Naive thymus-derived CD8-positive, alpha-beta T cell (primary cell): ENCODE results near the gene GAL3ST2. TPM values are rescaled to one million over a fixed set of nuclear protein-coding genes. Genes with fewer than 3 reads are reported as not detected.

Source experiments
- ATAC-seq, 2 donors: fragments of 150-1000 bp; cut with Tn5 transposase in 1 of 2; sonication (Bioruptor Pico), chemical (Tn5 transposase) in 1 of 2; 1 replicate in 1 of 2; 2 replicates in 1 of 2; pipeline ENCODE4 v1.10.0; 2021; ENCODE audit warnings: mild to moderate bottlenecking in 2 of 2, moderate library complexity in 2 of 2
- POLR2A ChIA-PET: fragments of 350-600 bp; sonication (Branson Sonifier 250); formaldehyde crosslinking; loops from one replicate; lab custom pipeline; 2021; ENCODE audit warnings: antibody characterized with exemption; lab: Charles Lee
- DNase-seq, 10 donors: peaks; one replicate each; pipeline versions ENCODE4 v3.0.0 to v3.0.0-alpha.2; 2020 to 2022
- H3K27ac Mint-ChIP-seq, 10 donors: one replicate each; pipeline ENCODE4 v1.8.0; 2020 to 2022; ENCODE audit warnings: mild to moderate bottlenecking in 10 of 10, mixed read lengths in 10 of 10, moderate library complexity in 4 of 10, inconsistent platforms in 1 of 10
- H3K27me3 Mint-ChIP-seq, 5 donors: one replicate each; pipeline ENCODE4 v1.8.0; 2021 to 2022; ENCODE audit warnings: mixed read lengths in 5 of 5
- H3K36me3 Mint-ChIP-seq, 3 donors: one replicate each; pipeline ENCODE4 v1.8.0; 2020 to 2022; ENCODE audit warnings: mixed read lengths in 3 of 3, mild to moderate bottlenecking in 2 of 3, inconsistent platforms in 1 of 3
- H3K4me1 Mint-ChIP-seq, 4 donors: one replicate each; pipeline ENCODE4 v1.8.0; 2021 to 2022; ENCODE audit warnings: mixed read lengths in 4 of 4
- H3K4me3 Mint-ChIP-seq, 10 donors: one replicate each; pipeline ENCODE4 v1.8.0; 2020 to 2022; ENCODE audit warnings: mild to moderate bottlenecking in 10 of 10, mixed read lengths in 10 of 10, moderate library complexity in 6 of 10, inconsistent platforms in 1 of 10
- H3K9me3 Mint-ChIP-seq, 9 donors: one replicate each; pipeline ENCODE4 v1.8.0; 2020 to 2022; ENCODE audit warnings: mixed read lengths in 9 of 9, mild to moderate bottlenecking in 3 of 9, inconsistent platforms in 1 of 9, moderate library complexity in 1 of 9
- polyA plus RNA-seq, 3 donors: library from polyadenylated mRNA; unstranded; fragments of 300-500 nt; fragmentation: Illumina TruSeq; gene quantifications; one replicate each; pipeline ENCODE4 v1.2.3, GENCODE V29; 2021
- total RNA-seq, 8 experiments: library from RNA in 2 of 8; stranded (reverse) in 2 of 8; gene quantifications; one replicate each; pipeline ENCODE4 v1.2.3 and lab custom pipeline; 2021 to 2026

GAL3ST2 gene
- total and polyA plus RNA-seq, 5 experiments from 2014 or later = not detected

DNA sequence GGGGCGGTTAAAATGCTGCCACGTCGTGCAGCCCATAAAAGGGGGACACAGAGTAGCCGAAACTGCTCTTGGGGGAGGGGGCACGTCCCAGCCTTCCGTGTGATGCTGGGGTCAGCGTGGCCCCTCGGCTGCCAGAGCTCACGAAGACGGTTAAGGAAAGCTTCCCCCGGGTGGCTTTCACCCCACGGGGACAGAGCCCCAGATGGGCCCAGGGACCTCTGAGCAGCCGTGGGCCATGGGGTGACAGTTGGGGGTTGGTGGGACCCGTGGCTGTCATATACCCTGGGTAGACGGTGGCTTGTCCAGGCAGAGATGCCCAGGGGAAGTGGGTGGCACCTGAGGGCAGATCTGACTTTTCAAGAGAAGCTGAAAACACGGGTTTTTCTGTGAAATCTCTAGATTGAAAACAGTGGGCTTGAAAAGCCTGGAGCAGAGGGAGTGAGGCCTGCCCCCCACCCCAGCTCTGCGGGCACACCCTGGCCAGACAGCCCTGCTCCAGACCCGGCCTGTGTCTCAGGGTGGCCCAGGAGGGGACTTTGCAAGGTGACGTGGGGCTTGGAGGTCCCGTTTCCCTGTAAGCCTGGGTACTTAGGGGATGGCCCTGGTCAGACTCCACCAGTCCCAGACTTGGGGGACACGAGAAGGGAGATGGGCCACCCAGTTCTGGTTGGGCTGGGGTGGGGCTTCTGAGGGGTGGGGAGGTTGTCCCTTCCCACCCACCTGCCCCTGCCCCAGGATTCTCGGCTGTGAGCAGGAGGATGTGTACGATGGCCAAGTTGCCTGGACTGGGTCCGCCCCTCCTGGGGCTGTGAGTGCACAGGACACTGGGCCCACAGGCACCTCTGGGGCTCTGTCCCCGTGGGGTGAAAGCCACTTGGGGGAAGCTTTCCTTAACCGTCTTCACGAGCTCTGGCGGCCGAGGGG lies 33.0 kb downstream of the GAL3ST2 start:
- POLR2A ChIA-PET = no interaction called here
- Mint-ChIP-seq H3K27me3 (peaks cover 0 to 23% (median 3%) of the 10 kb centered on the region in 5 donors), H3K27ac (peak overlapping the region in 3 of 10 donors; percentile 34 to 63 (median 37)), H3K9me3 (no peaks in the 10 kb centered on the region), H3K4me1 (peaks cover 0 to 7% (median 4%) of the 10 kb centered on the region in 4 donors), H3K36me3 (no peaks in the 10 kb centered on the region), H3K4me3 (no peak overlapping the region)
- no peak for ATAC-seq
- DNase-seq = no peak

DNA sequence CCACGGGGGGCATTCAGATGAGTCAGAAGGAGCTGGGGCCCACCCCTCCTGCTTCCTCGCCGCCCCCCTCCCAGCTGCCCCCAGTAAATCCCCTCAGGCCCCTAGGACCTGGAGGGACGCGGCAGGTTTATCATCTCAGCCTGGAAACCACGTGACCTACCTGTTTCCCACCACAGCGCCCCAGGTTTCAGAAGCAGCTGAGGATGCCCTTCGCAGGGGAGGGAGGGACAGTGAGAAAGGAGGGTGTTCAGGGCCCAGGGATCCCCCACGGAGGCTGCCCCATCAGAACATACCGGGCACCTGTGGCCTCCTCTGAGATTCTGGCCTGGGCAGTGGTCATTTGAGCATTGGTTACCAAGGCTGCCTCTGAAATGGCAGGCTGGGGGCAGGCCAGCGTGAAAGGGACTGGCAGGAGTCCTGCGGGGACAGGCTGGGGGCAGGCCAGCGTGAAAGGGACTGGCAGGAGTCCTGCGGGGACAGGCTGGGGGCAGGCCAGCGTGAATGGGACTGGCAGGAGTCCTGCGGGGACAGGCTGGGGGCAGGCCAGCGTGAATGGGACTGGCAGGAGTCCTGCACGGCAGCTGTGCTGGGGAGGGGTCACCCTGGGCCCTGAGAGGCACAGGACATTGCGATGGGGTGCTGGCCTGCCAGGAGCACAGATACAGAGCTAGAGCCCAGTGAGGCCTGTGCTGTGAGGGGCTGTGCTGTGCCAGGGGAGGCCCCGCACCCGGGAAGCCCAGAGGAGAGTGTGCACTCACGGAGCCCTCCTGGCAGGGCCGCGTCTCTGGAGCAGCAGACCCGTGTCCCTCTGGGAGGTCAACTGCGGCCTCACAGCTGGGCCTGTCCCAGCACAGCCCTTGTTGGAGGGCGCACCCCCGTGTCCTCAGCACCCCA lies 33.9 kb downstream of the GAL3ST2 start:
- Mint-ChIP-seq H3K4me1 (peaks cover 0 to 3% (median 1%) of the 10 kb centered on the region in 4 donors), H3K4me3 (no peak overlapping the region), H3K27me3 (peaks cover 0 to 25% (median 3%) of the 10 kb centered on the region in 5 donors), H3K9me3 (no peaks in the 10 kb centered on the region), H3K27ac (no peak overlapping the region), H3K36me3 (no peaks in the 10 kb centered on the region)
- ATAC-seq (no peak), DNase-seq (no peak)
- POLR2A ChIA-PET = no interaction called here

- DNase-seq = no peak
- Mint-ChIP-seq H3K27ac (peak overlapping the region in 1 of 10 donors; percentile 24), H3K9me3 (no peaks in the 10 kb centered on the region), H3K27me3 (peaks cover 0 to 25% (median 3%) of the 10 kb centered on the region in 5 donors), H3K36me3 (no peaks in the 10 kb centered on the region), H3K4me3 (no peak overlapping the region), H3K4me1 (peaks cover 0 to 3% (median 1%) of the 10 kb centered on the region in 4 donors)
- ATAC-seq = no peak
- POLR2A ChIA-PET = no interaction called here
These were observed 34.8 kb downstream of the GAL3ST2 start for GRCh38 chr2:241811201-241811951.

DNA sequence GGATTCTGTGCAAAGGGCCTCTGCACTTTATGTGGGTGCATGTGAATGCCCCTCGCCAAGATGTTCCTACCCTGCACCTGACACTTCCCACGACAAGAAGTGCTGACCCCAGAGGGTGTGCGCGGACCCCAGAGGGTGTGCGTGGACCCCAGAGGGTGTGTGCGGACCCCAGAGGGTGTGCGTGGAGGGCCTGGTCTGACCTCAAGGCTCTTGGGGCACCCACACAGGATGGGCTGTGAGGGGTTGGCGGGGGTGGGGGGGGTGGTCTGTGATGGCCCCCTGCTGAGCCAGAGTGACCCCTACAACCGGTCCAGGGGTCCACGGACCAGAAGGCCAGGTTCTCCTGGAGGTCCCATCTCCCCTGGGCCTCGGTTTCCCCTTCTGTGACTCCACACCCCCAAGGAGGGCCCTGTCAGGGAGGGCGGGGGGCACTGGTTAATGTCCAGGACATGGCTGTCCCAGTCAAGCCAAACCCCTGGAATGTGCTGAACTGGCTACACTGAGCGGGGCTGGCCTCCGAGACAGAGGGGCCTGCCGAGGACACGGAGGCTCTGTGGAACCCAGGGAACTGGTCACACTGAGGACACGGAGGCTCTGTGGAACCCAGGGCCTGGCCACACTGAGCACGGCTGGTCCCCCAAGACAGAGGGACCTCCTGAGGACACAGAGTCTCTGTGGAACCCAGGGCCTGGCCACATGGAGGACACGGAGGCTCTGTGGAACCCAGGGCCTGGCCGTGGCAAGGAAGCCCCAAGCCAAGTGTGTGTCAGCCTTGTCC lies 35.5 kb downstream of the GAL3ST2 start:
- H3K36me3 Mint-ChIP-seq = no peaks in the 10 kb centered on the region
- peaks cover 0 to 25% (median 3%) of the 10 kb centered on the region in 5 donors for H3K27me3 Mint-ChIP-seq
- no peak for DNase-seq
- H3K27ac Mint-ChIP-seq = peak overlapping the region in 2 of 10 donors; percentile 20 to 24
- POLR2A ChIA-PET = no interaction called here
- H3K4me3 Mint-ChIP-seq = no peak overlapping the region
- no peak for ATAC-seq
- H3K4me1 Mint-ChIP-seq = peaks cover 0 to 3% (median 2%) of the 10 kb centered on the region in 4 donors
- H3K9me3 Mint-ChIP-seq = no peaks in the 10 kb centered on the region

- Mint-ChIP-seq H3K27me3 (peaks cover 0 to 25% (median 3%) of the 10 kb centered on the region in 5 donors), H3K27ac (peak overlapping the region in 1 of 10 donors; percentile 31), H3K4me3 (no peak overlapping the region), H3K36me3 (no peaks in the 10 kb centered on the region), H3K4me1 (peaks cover 2 to 11% (median 7%) of the 10 kb centered on the region in 4 donors), H3K9me3 (no peaks in the 10 kb centered on the region)
- ATAC-seq (no peak), DNase-seq (no peak)
- POLR2A ChIA-PET = no interaction called here
These were observed 36.4 kb downstream of the GAL3ST2 start for GRCh38 chr2:241812730-241813643.

DNA sequence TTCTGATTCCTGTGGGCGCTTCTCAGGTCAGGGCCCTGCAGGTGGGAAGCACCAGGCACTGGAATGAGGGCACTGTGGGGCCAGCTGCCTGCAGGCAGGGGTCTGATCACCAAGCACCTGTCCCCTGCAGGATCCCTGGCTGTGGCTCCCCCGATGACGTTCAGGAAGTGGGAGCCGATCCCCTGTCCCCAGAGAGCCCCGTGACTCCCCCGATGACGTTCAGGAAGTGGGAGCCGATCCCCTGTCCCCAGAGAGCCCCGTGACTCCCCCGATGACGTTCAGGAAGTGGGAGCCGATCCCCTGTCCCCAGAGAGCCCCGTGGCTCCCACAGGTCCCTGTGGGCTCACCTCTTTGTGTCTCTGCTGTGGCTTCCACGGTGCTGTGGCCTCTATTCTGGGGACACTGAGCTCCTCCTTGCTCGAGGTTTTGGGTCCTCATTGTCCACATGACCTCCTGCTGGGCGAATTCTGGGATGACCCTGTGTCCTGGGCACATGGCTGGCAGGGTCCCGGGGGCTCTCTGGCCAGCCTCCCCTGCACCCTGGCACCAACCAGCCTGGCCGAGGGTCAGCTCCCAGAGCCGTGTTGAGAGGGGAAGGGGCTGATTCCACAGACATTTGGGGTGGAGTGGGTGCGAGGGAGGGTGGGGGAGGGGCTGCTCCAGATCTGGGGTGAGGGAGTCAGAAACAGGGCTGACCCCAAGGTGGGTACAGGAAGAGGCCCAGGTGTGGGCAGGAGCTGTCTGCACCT lies 37.2 kb downstream of the GAL3ST2 start:
- ATAC-seq (peak in 1 of 2 donors; percentile 72), DNase-seq (peak in 3 of 10 donors; percentile 29 to 35 (median 30))
- Mint-ChIP-seq H3K36me3 (no peaks in the 10 kb centered on the region), H3K4me1 (peaks cover 2 to 11% (median 7%) of the 10 kb centered on the region in 4 donors), H3K27ac (peak overlapping the region in 3 of 10 donors; percentile 41 to 88 (median 62)), H3K27me3 (peaks cover 0 to 16% (median 0%) of the 10 kb centered on the region in 5 donors), H3K4me3 (no peak overlapping the region), H3K9me3 (no peaks in the 10 kb centered on the region)
- POLR2A ChIA-PET = no interaction called here

DNA sequence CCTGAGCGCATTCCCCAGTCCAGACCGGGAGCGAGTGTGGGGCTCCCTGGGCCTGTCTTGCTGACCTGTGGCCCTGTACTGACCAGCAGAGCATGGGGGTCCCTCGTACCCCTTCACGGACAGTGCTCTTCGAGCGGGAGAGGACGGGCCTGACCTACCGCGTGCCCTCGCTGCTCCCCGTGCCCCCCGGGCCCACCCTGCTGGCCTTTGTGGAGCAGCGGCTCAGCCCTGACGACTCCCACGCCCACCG lies 37.7 kb downstream of the GAL3ST2 start:
- POLR2A ChIA-PET = no interaction called here
- H3K27ac Mint-ChIP-seq = no peak overlapping the region
- H3K4me1 Mint-ChIP-seq = peaks cover 2 to 13% (median 7%) of the 10 kb centered on the region in 4 donors

GRCh38 chr2:241814643-241815476 lies 38.2 kb downstream of the GAL3ST2 start:
- peaks cover 0 to 6% (median 0%) of the 10 kb centered on the region in 5 donors for H3K27me3 Mint-ChIP-seq
- H3K27ac Mint-ChIP-seq = peak overlapping the region in 2 of 10 donors; percentile 65 to 75
- H3K4me1 Mint-ChIP-seq = peaks cover 2 to 13% (median 7%) of the 10 kb centered on the region in 4 donors
- no peaks in the 10 kb centered on the region for H3K36me3 Mint-ChIP-seq
- no peak for DNase-seq
- POLR2A ChIA-PET = no interaction called here
- no peak overlapping the region for H3K4me3 Mint-ChIP-seq
- ATAC-seq = no peak
- no peaks in the 10 kb centered on the region for H3K9me3 Mint-ChIP-seq

More for the DNA sequence above, 37.7 kb downstream of the GAL3ST2 start:
- ATAC-seq (no peak), DNase-seq (no peak)
- Mint-ChIP-seq H3K4me3 (no peak overlapping the region), H3K27me3 (peaks cover 0 to 11% (median 0%) of the 10 kb centered on the region in 5 donors), H3K36me3 (no peaks in the 10 kb centered on the region), H3K9me3 (no peaks in the 10 kb centered on the region)

- no peak overlapping the region for H3K4me3 Mint-ChIP-seq
- DNase-seq (no peak), ATAC-seq (no peak)
- H3K4me1 Mint-ChIP-seq = peaks cover 2 to 13% (median 7%) of the 10 kb centered on the region in 4 donors
- POLR2A ChIA-PET = no interaction called here
- H3K9me3 Mint-ChIP-seq = no peaks in the 10 kb centered on the region
- H3K36me3 Mint-ChIP-seq = no peaks in the 10 kb centered on the region
- H3K27ac Mint-ChIP-seq = peak overlapping the region in 3 of 10 donors; percentile 20 to 75 (median 65)
- H3K27me3 Mint-ChIP-seq = peaks cover 0 to 6% (median 0%) of the 10 kb centered on the region in 5 donors
These were observed 39.1 kb downstream of the GAL3ST2 start for GRCh38 chr2:241815477-241816430.
